ENCODE data around the gene CRACR2A.

Gene CRACR2A

GRCh38 chr12:3597526-3598210 lies 155.2 kb downstream of the CRACR2A start:
- TF ChIP-seq POLR2AphosphoS5 (IDR thresholded peaks at IDR 0.05; ENCODE audit: low read depth, low read length), result no peak
- TF ChIP-seq FOXP2 (optimal IDR thresholded peaks at IDR 0.05; ENCODE audit: borderline replicate concordance, extremely low read depth, extremely low read length, insufficient read depth), result no peak

GRCh38 chr12:3596703-3597415 lies 156.1 kb downstream of the CRACR2A start:
- TF ChIP-seq REST (IDR thresholded peaks at IDR 0.05; ENCODE audit: insufficient read depth in 1 of 2, low read depth in 2 of 2, low read length in 2 of 2), result no peak
- no peak for TF ChIP-seq TAF1 (IDR thresholded peaks at IDR 0.05; ENCODE audit: borderline replicate concordance, insufficient read depth, low read length)
- TF ChIP-seq SIN3A (IDR thresholded peaks at IDR 0.05; ENCODE audit: borderline replicate concordance, insufficient read depth, low read length), result no peak
- no peak for TF ChIP-seq FOXP2 (optimal IDR thresholded peaks at IDR 0.05; ENCODE audit: borderline replicate concordance, extremely low read depth, extremely low read length, insufficient read depth)
- TF ChIP-seq POLR2AphosphoS5 (IDR thresholded peaks at IDR 0.05; ENCODE audit: low read depth, low read length), result no peak

- TF ChIP-seq POLR2AphosphoS5 (IDR thresholded peaks at IDR 0.05; ENCODE audit: low read depth, low read length), result no peak
- no peak for TF ChIP-seq SIN3A (IDR thresholded peaks at IDR 0.05; ENCODE audit: borderline replicate concordance, insufficient read depth, low read length)
- no peak for TF ChIP-seq TAF1 (IDR thresholded peaks at IDR 0.05; ENCODE audit: borderline replicate concordance, insufficient read depth, low read length)
- TF ChIP-seq REST (IDR thresholded peaks at IDR 0.05; ENCODE audit: insufficient read depth in 1 of 2, low read depth in 2 of 2, low read length in 2 of 2), result no peak
- no peak for TF ChIP-seq FOXP2 (optimal IDR thresholded peaks at IDR 0.05; ENCODE audit: borderline replicate concordance, extremely low read depth, extremely low read length, insufficient read depth)
Observed at GRCh38 chr12:3595721-3596120, 157.2 kb downstream of the CRACR2A start.

- no peak for TF ChIP-seq FOXP2 (optimal IDR thresholded peaks at IDR 0.05; ENCODE audit: borderline replicate concordance, extremely low read depth, extremely low read length, insufficient read depth)
- no peak for TF ChIP-seq TAF1 (IDR thresholded peaks at IDR 0.05; ENCODE audit: borderline replicate concordance, insufficient read depth, low read length)
- TF ChIP-seq REST (IDR thresholded peaks at IDR 0.05; ENCODE audit: insufficient read depth in 1 of 2, low read depth in 2 of 2, low read length in 2 of 2), result no peak
- TF ChIP-seq POLR2AphosphoS5 (IDR thresholded peaks at IDR 0.05; ENCODE audit: low read depth, low read length), result no peak
- TF ChIP-seq SIN3A (IDR thresholded peaks at IDR 0.05; ENCODE audit: borderline replicate concordance, insufficient read depth, low read length), result no peak
Observed at GRCh38 chr12:3594966-3595365, 157.9 kb downstream of the CRACR2A start.

GRCh38 chr12:3593906-3594483 lies 158.9 kb downstream of the CRACR2A start:
- TF ChIP-seq TAF1 (IDR thresholded peaks at IDR 0.05; ENCODE audit: borderline replicate concordance, insufficient read depth, low read length) (no peak), SIN3A (IDR thresholded peaks at IDR 0.05; ENCODE audit: borderline replicate concordance, insufficient read depth, low read length) (no peak), POLR2AphosphoS5 (IDR thresholded peaks at IDR 0.05; ENCODE audit: low read depth, low read length) (no peak), FOXP2 (optimal IDR thresholded peaks at IDR 0.05; ENCODE audit: borderline replicate concordance, extremely low read depth, extremely low read length, insufficient read depth) (no peak), REST (IDR thresholded peaks at IDR 0.05; ENCODE audit: insufficient read depth in 1 of 2, low read depth in 2 of 2, low read length in 2 of 2) (no peak)
